GM04503 (cell line): ENCODE measurements around the gene EXPH5.
A peak's percentile ranks its signal among the peaks of the same experiment; 100 is the strongest.
"Not testable (repeated sequence)": the region's sequence is repeated elsewhere in the genome, so short reads cannot be mapped to it uniquely, and the experiment has no call there.

Source experiments
- DNase-seq: peaks from one replicate; pipeline ENCODE4 v3.0.0-alpha.2; 2012; ENCODE audit warnings: low read depth

EXPH5 gene

GRCh38 chr11:108593214-108593922 lies at the start of gene EXPH5:
TSS of gene EXPH5 (minus strand) at chr11:108593768. CDS start at chr11:108593536, 232 bp downstream.
- no peak for DNase-seq

GRCh38 chr11:108641752-108642151 lies 48.2 kb upstream of the EXPH5 start:
- not testable (repeated sequence) for DNase-seq

GRCh38 chr11:108639146-108639545 lies 45.6 kb upstream of the EXPH5 start:
- DNase-seq, result no peak

- no peak for DNase-seq
Measured at GRCh38 chr11:108636222-108636621, 42.7 kb upstream of the EXPH5 start.

- peak; percentile 53 for DNase-seq
Measured at GRCh38 chr11:108635106-108635505, 41.5 kb upstream of the EXPH5 start.

- no peak for DNase-seq
Measured at GRCh38 chr11:108632041-108632704, 38.6 kb upstream of the EXPH5 start.

- no peak for DNase-seq
Measured at GRCh38 chr11:108629274-108629673, 35.7 kb upstream of the EXPH5 start.

- no peak for DNase-seq
Measured at GRCh38 chr11:108628812-108629211, 35.2 kb upstream of the EXPH5 start.

- no peak for DNase-seq
Measured at GRCh38 chr11:108628326-108628725, 34.8 kb upstream of the EXPH5 start.

GRCh38 chr11:108624196-108624925 lies 30.8 kb upstream of the EXPH5 start:
- DNase-seq, result no peak

GRCh38 chr11:108622341-108622740 lies 28.8 kb upstream of the EXPH5 start:
- no peak for DNase-seq

GRCh38 chr11:108620958-108621772 lies 27.6 kb upstream of the EXPH5 start:
- DNase-seq, result no peak

- DNase-seq, result no peak
Measured at GRCh38 chr11:108618529-108618928, 25.0 kb upstream of the EXPH5 start.

GRCh38 chr11:108617055-108617454 lies 23.5 kb upstream of the EXPH5 start:
- no peak for DNase-seq

GRCh38 chr11:108616549-108616948 lies 23.0 kb upstream of the EXPH5 start:
- peak; percentile 85 for DNase-seq

- no peak for DNase-seq
Measured at GRCh38 chr11:108614086-108614485, 20.5 kb upstream of the EXPH5 start.

GRCh38 chr11:108609682-108610081 lies 16.1 kb upstream of the EXPH5 start:
- DNase-seq, result peak; percentile 29

- DNase-seq, result no peak
Measured at GRCh38 chr11:108608548-108608947, 15.0 kb upstream of the EXPH5 start.

GRCh38 chr11:108606495-108607160 lies 13.1 kb upstream of the EXPH5 start:
- DNase-seq, result no peak

- no peak for DNase-seq
Measured at GRCh38 chr11:108606070-108606469, 12.5 kb upstream of the EXPH5 start.

GRCh38 chr11:108602818-108603217 lies 9.2 kb upstream of the EXPH5 start:
- DNase-seq, result not testable (repeated sequence)

GRCh38 chr11:108601150-108601549 lies 7.6 kb upstream of the EXPH5 start:
- DNase-seq, result no peak
